H9 (cell line): Measurements from ENCODE around the gene NFYB. TPM values are rescaled to one million over a fixed set of nuclear protein-coding genes. Genes with fewer than 3 reads are reported as not detected.
"Not testable (repeated sequence)": the region's sequence is repeated elsewhere in the genome, so short reads cannot be mapped to it uniquely, and the experiment has no call there.

Experiments
- DNase-seq: peaks from one replicate; pipeline ENCODE4 v3.0.0-alpha.2; 2017
- H2AFZ ChIP-seq: one replicate; pipeline ENCODE4 v1.6.1; 2013; ENCODE audit warnings: mild to moderate bottlenecking, low read length, control low read depth, moderate library complexity
- H2AK5ac ChIP-seq: 2 replicates; pipeline ENCODE4 v1.6.1; 2013; ENCODE audit warnings: low read length, control low read depth, mixed read lengths; ENCODE audit not compliant: insufficient read length
- H2BK120ac ChIP-seq: one replicate; pipeline ENCODE4 v1.6.1; 2013; ENCODE audit warnings: low read depth, mild to moderate bottlenecking, low read length, control low read depth, inconsistent platforms; ENCODE audit not compliant: poor library complexity, severe bottlenecking
- H2BK12ac ChIP-seq: 2 replicates; pipeline ENCODE4 v1.6.1; 2013; ENCODE audit warnings: low read length, control low read depth, mixed read lengths, low read depth; ENCODE audit not compliant: insufficient read length
- H2BK15ac ChIP-seq: 2 replicates; pipeline ENCODE4 v1.6.1; 2013; ENCODE audit warnings: low read depth, low read length, control low read depth
- H2BK20ac ChIP-seq: one replicate; pipeline ENCODE4 v1.6.1; 2013; ENCODE audit warnings: low read depth, mild to moderate bottlenecking, low read length, control low read depth, inconsistent platforms; ENCODE audit not compliant: poor library complexity, severe bottlenecking
- H2BK5ac ChIP-seq: 2 replicates; pipeline ENCODE4 v1.6.1; 2013; ENCODE audit warnings: low read length, control low read depth, mixed read lengths; ENCODE audit not compliant: insufficient read length
- H3K14ac ChIP-seq: 2 replicates; pipeline ENCODE4 v1.6.1; 2013; ENCODE audit warnings: low read length, control low read depth; ENCODE audit not compliant: insufficient read depth
- H3K18ac ChIP-seq: 2 replicates; pipeline ENCODE4 v1.6.1; 2013; ENCODE audit warnings: low read depth, mild to moderate bottlenecking, mixed read lengths, low read length, control low read depth; ENCODE audit not compliant: insufficient read length
- H3K23ac ChIP-seq: 2 replicates; pipeline ENCODE4 v1.6.1; 2013; ENCODE audit warnings: low read length, control low read depth, mixed read lengths, low read depth; ENCODE audit not compliant: insufficient read length
- H3K23me2 ChIP-seq: 2 replicates; pipeline ENCODE4 v1.6.1; 2013; ENCODE audit warnings: low read depth, mild to moderate bottlenecking, mixed read lengths, low read length, control low read depth; ENCODE audit not compliant: insufficient read length, poor library complexity, severe bottlenecking
- H3K27ac ChIP-seq: 2 replicates; pipeline ENCODE4 v1.5.1; 2013; ENCODE audit warnings: low read length, control low read depth, mixed read lengths, low read depth; ENCODE audit not compliant: insufficient read length
- H3K27me3 ChIP-seq: 2 replicates; pipeline ENCODE4 v1.6.1; 2013; ENCODE audit warnings: low read length, control low read depth, inconsistent platforms; ENCODE audit not compliant: insufficient read depth
- H3K4ac ChIP-seq: 2 replicates; pipeline ENCODE4 v1.6.1; 2013; ENCODE audit warnings: low read depth, mild to moderate bottlenecking, control low read depth, inconsistent platforms, low read length, moderate library complexity
- H3K4me1 ChIP-seq: 2 replicates; pipeline ENCODE4 v1.6.1; 2013; ENCODE audit warnings: low read length, control low read depth, inconsistent platforms; ENCODE audit not compliant: insufficient read depth
- H3K4me2 ChIP-seq: 2 replicates; pipeline ENCODE4 v1.6.1; 2013; ENCODE audit warnings: low read length, control low read depth, mixed read lengths; ENCODE audit not compliant: insufficient read length, insufficient read depth
- H3K56ac ChIP-seq: 2 replicates; pipeline ENCODE4 v1.6.1; 2013; ENCODE audit warnings: low read depth, mild to moderate bottlenecking, mixed read lengths, low read length, control low read depth; ENCODE audit not compliant: insufficient read length
- H3K79me1 ChIP-seq: 2 replicates; pipeline ENCODE4 v1.6.1; 2013; ENCODE audit warnings: low read depth, mild to moderate bottlenecking, moderate library complexity, low read length, control low read depth, inconsistent platforms; ENCODE audit not compliant: insufficient read depth, poor library complexity, severe bottlenecking
- H3K79me2 ChIP-seq: 2 replicates; pipeline ENCODE4 v1.6.1; 2013; ENCODE audit warnings: low read length, control low read depth, inconsistent platforms; ENCODE audit not compliant: insufficient read depth
- H3K9ac ChIP-seq: 2 replicates; pipeline ENCODE4 v1.6.1; 2013; ENCODE audit warnings: low read length, control low read depth, mixed read lengths; ENCODE audit not compliant: insufficient read length; ENCODE audit errors: extremely low read depth
- H3K9me3 ChIP-seq: one replicate; pipeline ENCODE4 v1.6.1; 2013; ENCODE audit warnings: low read depth, low read length, inconsistent platforms; ENCODE audit not compliant: control insufficient read depth
- H3T11ph ChIP-seq: one replicate; pipeline ENCODE4 v1.6.1; 2013; ENCODE audit warnings: mild to moderate bottlenecking, low read length, control low read depth, inconsistent platforms
- H4K20me1 ChIP-seq: one replicate; pipeline ENCODE4 v1.6.1; 2013; ENCODE audit not compliant: control insufficient read depth, insufficient read length, insufficient read depth
- H4K5ac ChIP-seq: 2 replicates; pipeline ENCODE4 v1.6.1; 2013; ENCODE audit warnings: low read depth, mild to moderate bottlenecking, mixed read lengths, low read length, control low read depth; ENCODE audit not compliant: insufficient read length
- H4K8ac ChIP-seq: replicated peaks from 2 replicates; pipeline ENCODE4 v1.6.1; 2013; ENCODE audit warnings: low read length, control low read depth, mixed read lengths, low read depth; ENCODE audit not compliant: insufficient read length
- H4K91ac ChIP-seq: 2 replicates; pipeline ENCODE4 v1.6.1; 2013; ENCODE audit warnings: low read depth, mild to moderate bottlenecking, moderate library complexity, mixed read lengths, low read length, control low read depth; ENCODE audit not compliant: insufficient read length
- H3K27ac Mint-ChIP-seq, 3 experiments: 2 replicates in 2 of 3; 3 replicates in 1 of 3; pipeline ENCODE4 v1.8.0; 2020 to 2021; ENCODE audit warnings: mixed read lengths in 3 of 3, mild to moderate bottlenecking in 1 of 3, moderate library complexity in 1 of 3
- H3K27me3 Mint-ChIP-seq: 2 replicates; pipeline ENCODE4 v1.8.0; 2021; ENCODE audit warnings: low read depth, mild to moderate bottlenecking, moderate library complexity, mixed read lengths
- H3K36me3 Mint-ChIP-seq, 3 experiments: 2 replicates in 2 of 3; 3 replicates in 1 of 3; pipeline ENCODE4 v1.8.0; 2020 to 2021; ENCODE audit warnings: low read depth in 3 of 3, mixed read lengths in 3 of 3; ENCODE audit not compliant: insufficient read depth in 1 of 3
- H3K4me1 Mint-ChIP-seq, 2 experiments: 2 replicates each; pipeline ENCODE4 v1.8.0; 2020; ENCODE audit warnings: mixed read lengths in 2 of 2
- H3K4me3 Mint-ChIP-seq, 2 experiments: 2 replicates in 1 of 2; 3 replicates in 1 of 2; pipeline ENCODE4 v1.8.0; 2020 to 2021; ENCODE audit warnings: mild to moderate bottlenecking in 2 of 2, mixed read lengths in 2 of 2, moderate library complexity in 1 of 2
- H3K9me3 Mint-ChIP-seq, 2 experiments: 2 replicates in 1 of 2; 3 replicates in 1 of 2; pipeline ENCODE4 v1.8.0; 2020; ENCODE audit warnings: mild to moderate bottlenecking in 2 of 2, mixed read lengths in 2 of 2, moderate library complexity in 1 of 2
- WGBS: extraction: QIAGEN DNeasy Blood & Tissue Kit; methylation state at CpG from one replicate; pipeline ENCODE4 v1.1.7; 2013; ENCODE audit warnings: missing lambda C conversion rate, low lambda C conversion rate, mixed read lengths; ENCODE audit not compliant: insufficient read length; ENCODE audit errors: extremely low coverage; 5-methylcytosine and 5-hydroxymethylcytosine counted together
- total RNA-seq: library from RNA; stranded (reverse); gene quantifications from 2 replicates; pipeline ENCODE4 v1.2.1, GENCODE V29; 2021
- TF ChIP-seq, protein P1 (sequence below): fragments of 200-600 bp; sonication (generic); conservative IDR thresholded peaks from 3 replicates; pipeline ENCODE4 v1.8.0; 2021; ENCODE audit warnings: antibody characterized with exemption, mild to moderate bottlenecking

NFYB gene
- total RNA-seq, 1 experiment from 2014 or later: 52.5 TPM

DNA sequence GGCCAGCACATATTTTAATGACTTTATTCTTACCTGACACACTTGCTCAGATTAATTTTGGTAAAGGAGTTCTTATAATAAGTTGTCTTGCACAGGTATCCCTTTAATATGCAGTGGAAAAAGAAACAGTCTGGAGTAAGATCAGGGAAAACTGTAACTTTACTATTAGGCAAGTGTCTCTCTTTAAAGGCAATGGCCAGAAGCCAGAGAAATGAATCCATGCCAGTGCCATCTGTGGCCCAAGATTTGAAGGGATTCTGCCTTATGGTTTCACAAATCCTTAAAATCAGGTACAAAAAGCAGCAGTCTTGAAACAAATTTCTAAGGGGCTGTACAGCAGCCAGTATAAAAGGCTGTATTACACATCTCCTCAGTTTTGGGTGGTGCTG, 22.4 kb downstream of the NFYB start:
- no peak overlapping the region for H3K23ac ChIP-seq
- TF ChIP-seq, protein P1, sequence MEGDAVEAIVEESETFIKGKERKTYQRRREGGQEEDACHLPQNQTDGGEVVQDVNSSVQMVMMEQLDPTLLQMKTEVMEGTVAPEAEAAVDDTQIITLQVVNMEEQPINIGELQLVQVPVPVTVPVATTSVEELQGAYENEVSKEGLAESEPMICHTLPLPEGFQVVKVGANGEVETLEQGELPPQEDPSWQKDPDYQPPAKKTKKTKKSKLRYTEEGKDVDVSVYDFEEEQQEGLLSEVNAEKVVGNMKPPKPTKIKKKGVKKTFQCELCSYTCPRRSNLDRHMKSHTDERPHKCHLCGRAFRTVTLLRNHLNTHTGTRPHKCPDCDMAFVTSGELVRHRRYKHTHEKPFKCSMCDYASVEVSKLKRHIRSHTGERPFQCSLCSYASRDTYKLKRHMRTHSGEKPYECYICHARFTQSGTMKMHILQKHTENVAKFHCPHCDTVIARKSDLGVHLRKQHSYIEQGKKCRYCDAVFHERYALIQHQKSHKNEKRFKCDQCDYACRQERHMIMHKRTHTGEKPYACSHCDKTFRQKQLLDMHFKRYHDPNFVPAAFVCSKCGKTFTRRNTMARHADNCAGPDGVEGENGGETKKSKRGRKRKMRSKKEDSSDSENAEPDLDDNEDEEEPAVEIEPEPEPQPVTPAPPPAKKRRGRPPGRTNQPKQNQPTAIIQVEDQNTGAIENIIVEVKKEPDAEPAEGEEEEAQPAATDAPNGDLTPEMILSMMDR: no peak
- H2BK12ac ChIP-seq: no peak overlapping the region
- no peak overlapping the region for H2BK5ac ChIP-seq
- H4K8ac ChIP-seq: no peak overlapping the region
- H4K5ac ChIP-seq: no peak overlapping the region
- no peak overlapping the region for H3K9ac ChIP-seq
- no peaks in the 10 kb centered on the region for H3K9me3 ChIP-seq
- no peak overlapping the region for H3T11ph ChIP-seq
- H3K4me3 Mint-ChIP-seq: no peak overlapping the region
- H2BK15ac ChIP-seq: no peak overlapping the region
- H3K27me3 ChIP-seq: no peaks in the 10 kb centered on the region
- no peaks in the 10 kb centered on the region for H3K4me1 ChIP-seq
- H3K27me3 Mint-ChIP-seq: no peaks in the 10 kb centered on the region
- no peak for DNase-seq
- H2AK5ac ChIP-seq: no peak overlapping the region
- no peaks in the 10 kb centered on the region for H3K79me1 ChIP-seq
- H3K56ac ChIP-seq: no peak overlapping the region
- H4K20me1 ChIP-seq: no peaks in the 10 kb centered on the region
- H2BK20ac ChIP-seq: no peak overlapping the region
- H3K36me3 Mint-ChIP-seq: peaks cover 12 to 32% (median 28%) of the 10 kb centered on the region in 3 experiments; a peak in 6 of 7 replicates
- H3K23me2 ChIP-seq: no peaks in the 10 kb centered on the region
- H2BK120ac ChIP-seq: no peak overlapping the region
- no peak overlapping the region for H3K4ac ChIP-seq
- H3K18ac ChIP-seq: no peak overlapping the region
- no peak overlapping the region for H4K91ac ChIP-seq
- no peak overlapping the region for H3K27ac ChIP-seq
- H3K9me3 Mint-ChIP-seq: no peaks in the 10 kb centered on the region
- no peaks in the 10 kb centered on the region for H3K79me2 ChIP-seq
- H3K4me1 Mint-ChIP-seq: 0 out of 4 replicates have a peak, but pooled peaks cover 0 to 3% of the 10 kb centered on the region in 2 experiments
- no peak overlapping the region for H3K4me2 ChIP-seq
- H3K27ac Mint-ChIP-seq: peak overlapping the region in 2 of 3 experiments; percentile 47 to 86; a peak in 4 of 7 replicates
- no peak overlapping the region for H2AFZ ChIP-seq
- H3K14ac ChIP-seq: no peak overlapping the region

- H3K4me1 Mint-ChIP-seq, H2BK120ac ChIP-seq, H3K14ac ChIP-seq, H2BK15ac ChIP-seq, DNase-seq, H4K91ac ChIP-seq, H3K4me3 Mint-ChIP-seq, H4K5ac ChIP-seq, H3K4me1 ChIP-seq, H3K4me2 ChIP-seq, H2BK12ac ChIP-seq, H3K27me3 ChIP-seq, H3K9me3 Mint-ChIP-seq, H2AFZ ChIP-seq, H3T11ph ChIP-seq, H3K9ac ChIP-seq, H2BK5ac ChIP-seq, H4K20me1 ChIP-seq, H3K56ac ChIP-seq, H3K79me2 ChIP-seq, H2BK20ac ChIP-seq, H3K4ac ChIP-seq, H3K23ac ChIP-seq, H3K23me2 ChIP-seq, H3K27ac ChIP-seq, H3K9me3 ChIP-seq, H2AK5ac ChIP-seq, H3K27me3 Mint-ChIP-seq, H3K18ac ChIP-seq, H4K8ac ChIP-seq, H3K79me1 ChIP-seq: not testable (repeated sequence)
- no CpG with 5 or more reads among the region's 14 CpGs for WGBS
- H3K36me3 Mint-ChIP-seq: peaks cover 8 to 26% (median 22%) of the 10 kb centered on the region in 3 experiments; a peak in 6 of 7 replicates
- H3K27ac Mint-ChIP-seq: peak overlapping the region in 1 of 3 experiments; percentile 62; a peak in 1 of 7 replicates
These were observed 23.0 kb downstream of the NFYB start for GRCh38 chr12:104114834-104115586.
